Left lung (tissue), 10 donors: ENCODE measurements around the gene ZBTB17. TPM values are rescaled to one million over a fixed set of nuclear protein-coding genes. Genes with fewer than 3 reads are reported as not detected.

Experiments used
- ATAC-seq: fragments of 200-7000 bp; cut with Tn5 transposase; one replicate; pipeline ENCODE4 v1.9.1; 2020; ENCODE audit warnings: moderate library complexity
- DNase-seq, 4 donors: peaks; one replicate each; pipeline ENCODE4 v3.0.0-alpha.2; 2013 to 2020
- H3K27ac ChIP-seq, 2 donors: fragments of 200-600 bp; sonication (generic) in 1 of 2; one replicate each; pipeline versions ENCODE4 v1.5.0 to v1.8.0; 2020 to 2021
- H3K27me3 ChIP-seq, 2 donors: fragments of 200-600 bp; sonication (generic) in 1 of 2; one replicate each; pipeline versions ENCODE4 v1.5.0 to v1.8.0; 2020 to 2021
- H3K36me3 ChIP-seq, 2 donors: fragments of 200-600 bp; sonication (generic) in 1 of 2; one replicate each; pipeline versions ENCODE4 v1.5.0 to v1.8.0; 2020 to 2021
- H3K4me1 ChIP-seq, 2 donors: fragments of 200-600 bp; one replicate each; pipeline ENCODE4 v1.8.0; 2021
- H3K4me3 ChIP-seq, 2 donors: fragments of 200-600 bp; sonication (generic) in 1 of 2; one replicate each; pipeline versions ENCODE4 v1.5.0 to v1.8.0; 2020 to 2021; ENCODE audit warnings: mild to moderate bottlenecking in 1 of 2
- H3K9me3 ChIP-seq, 2 donors: fragments of 200-600 bp; sonication (generic) in 1 of 2; one replicate each; pipeline versions ENCODE4 v1.5.0 to v1.8.0; 2020 to 2021
- CTCF ChIP-seq, 2 donors: fragments of 200-600 bp; sonication (generic) in 1 of 2; IDR thresholded peaks; one replicate each; pipeline versions ENCODE4 v1.5.0 to v1.8.0; 2021; ENCODE audit warnings: antibody characterized with exemption in 2 of 2
- intact Hi-C, 2 donors: fragments of 100-400 bp; cut with DNase I; formaldehyde crosslinking; loops; one replicate each; pipeline versions ENCODE4 v1.11.2 to v1.14.2; 2022
- polyA plus RNA-seq, 6 donors: library from polyadenylated mRNA; unstranded; fragments of 120-200 nt; gene quantifications; one replicate each; pipeline ENCODE4 v1.2.1, GENCODE V29; 2013; ENCODE audit not compliant: insufficient read length in 6 of 6
- total RNA-seq, 2 donors: library from RNA; stranded (reverse); fragmentation: NEBNext Ultra II Directional; extraction: Animal tissue kit (Norgen Biotek cat#: 25700); gene quantifications; one replicate each; pipeline ENCODE4 v1.2.1, GENCODE V29; 2021
- donor health status: DM: no; HTN: yes; CAD: no.
- donor health status: DM: no; HTN: no; CAD: no.

ZBTB17 gene
- total and polyA plus RNA-seq, 8 donors, result 27.4 to 46.5 (median 33.1) TPM

DNA sequence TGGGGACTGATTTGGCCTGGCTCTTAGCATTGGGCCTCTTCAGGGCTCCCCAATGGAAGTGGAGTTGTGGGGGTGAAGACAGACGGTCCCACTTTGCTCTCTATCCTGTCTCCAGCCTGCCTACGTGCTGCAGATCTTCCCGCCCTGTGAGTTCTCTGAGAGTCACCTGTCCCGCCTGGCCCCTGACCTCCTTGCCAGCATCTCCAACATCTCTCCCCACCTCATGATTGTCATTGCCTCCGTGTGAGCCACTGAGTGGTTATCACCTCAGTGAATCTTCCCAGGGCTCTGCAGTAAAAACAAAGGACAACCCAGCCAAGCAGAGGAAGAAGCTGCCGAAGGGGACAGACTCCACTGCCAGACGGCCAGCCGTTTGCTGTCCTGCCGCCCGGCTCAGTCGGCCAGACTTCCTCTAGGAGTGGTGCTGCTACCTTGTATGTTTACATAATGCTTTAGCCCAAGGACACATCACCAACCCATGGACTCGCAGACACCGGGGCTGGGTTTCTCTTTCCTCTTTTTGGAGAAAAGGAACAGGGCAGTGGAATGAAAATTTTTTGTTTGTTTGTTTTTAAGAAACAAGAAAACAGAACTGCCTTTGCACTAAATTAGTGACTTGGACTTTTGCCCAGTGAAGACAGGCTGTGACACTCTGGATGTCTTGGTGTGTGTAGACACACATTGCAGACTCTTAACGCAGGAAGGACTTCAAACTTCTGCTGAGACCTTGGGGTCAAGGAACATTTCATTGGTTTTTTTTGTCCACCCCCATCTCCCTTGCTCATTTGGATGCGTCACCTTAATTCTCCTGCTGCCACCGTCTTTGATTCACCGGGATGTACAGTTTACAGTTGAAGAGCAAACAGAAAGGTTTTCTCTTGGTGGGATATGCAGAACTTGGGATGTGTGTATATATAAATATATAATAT is 36.5 kb downstream of the ZBTB17 start:
- intact Hi-C loops, result no loop called here
- Histone ChIP-seq H3K27me3 (no peaks in the 10 kb centered on the region), H3K4me1 (peaks cover 0 to 20% of the 10 kb centered on the region in 2 donors), H3K9me3 (no peaks in the 10 kb centered on the region), H3K27ac (peak overlapping the region; percentile 26 to 44), H3K4me3 (no peak overlapping the region), H3K36me3 (peaks cover 0 to 100% of the 10 kb centered on the region in 2 donors)
- TF ChIP-seq CTCF (IDR thresholded peaks at IDR 0.05), result no peak
- ATAC-seq (peak; percentile 72), DNase-seq (peak in 1 of 4 donors; percentile 36)

GRCh38 chr1:15938628-15939161 is 37.2 kb downstream of the ZBTB17 start:
- intact Hi-C loops, result no loop called here
- no peak overlapping the region for H3K4me3 ChIP-seq
- H3K4me1 ChIP-seq, result peaks cover 0 to 20% of the 10 kb centered on the region in 2 donors
- H3K36me3 ChIP-seq, result peaks cover 0 to 100% of the 10 kb centered on the region in 2 donors
- no peaks in the 10 kb centered on the region for H3K27me3 ChIP-seq
- H3K27ac ChIP-seq, result peak overlapping the region in 1 of 2 donors; percentile 26
- ATAC-seq (no peak), DNase-seq (no peak)
- H3K9me3 ChIP-seq, result no peaks in the 10 kb centered on the region
- no peak for TF ChIP-seq CTCF (IDR thresholded peaks at IDR 0.05)

DNA sequence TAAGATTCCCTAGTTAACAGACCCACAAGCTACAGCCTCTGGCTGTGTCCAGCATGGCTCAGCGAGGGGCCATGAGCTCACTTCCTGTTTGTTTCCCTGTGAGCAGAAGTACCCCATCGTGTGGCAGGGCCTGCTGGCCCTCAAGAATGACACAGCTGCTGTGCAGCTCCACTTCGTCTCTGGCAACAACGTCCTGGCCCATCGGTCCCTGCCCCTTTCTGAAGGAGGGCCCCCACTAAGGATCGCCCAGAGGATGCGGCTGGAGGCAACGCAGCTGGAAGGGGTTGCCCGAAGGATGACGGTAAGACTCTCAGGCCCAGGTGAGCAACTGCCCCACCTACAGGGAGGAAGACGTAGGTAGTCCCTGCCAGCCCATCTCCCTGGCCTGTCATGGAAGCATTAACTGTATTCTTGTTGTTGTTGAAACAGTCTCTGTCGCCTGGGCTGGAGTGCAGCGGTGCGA is 38.2 kb downstream of the ZBTB17 start:
- peaks cover 0 to 100% of the 10 kb centered on the region in 2 donors for H3K36me3 ChIP-seq
- ATAC-seq (no peak), DNase-seq (no peak)
- H3K9me3 ChIP-seq, result no peaks in the 10 kb centered on the region
- H3K4me1 ChIP-seq, result peaks cover 0 to 20% of the 10 kb centered on the region in 2 donors
- intact Hi-C loops, result no loop called here
- H3K4me3 ChIP-seq, result no peak overlapping the region
- peak overlapping the region; percentile 7 to 50 for H3K27ac ChIP-seq
- H3K27me3 ChIP-seq, result no peaks in the 10 kb centered on the region
- no peak for TF ChIP-seq CTCF (IDR thresholded peaks at IDR 0.05)

GRCh38 chr1:15937146-15937545 is 38.8 kb downstream of the ZBTB17 start:
- Histone ChIP-seq H3K9me3 (no peaks in the 10 kb centered on the region), H3K36me3 (peaks cover 0 to 100% of the 10 kb centered on the region in 2 donors), H3K4me3 (no peak overlapping the region), H3K27ac (peak overlapping the region in 1 of 2 donors; percentile 50), H3K4me1 (peaks cover 0 to 20% of the 10 kb centered on the region in 2 donors), H3K27me3 (no peaks in the 10 kb centered on the region)
- no peak for ATAC-seq
- intact Hi-C loops, result no loop called here
- DNase-seq, result no peak
- TF ChIP-seq CTCF (IDR thresholded peaks at IDR 0.05), result no peak

- Histone ChIP-seq H3K27me3 (no peaks in the 10 kb centered on the region), H3K36me3 (peaks cover 0 to 100% of the 10 kb centered on the region in 2 donors), H3K9me3 (no peaks in the 10 kb centered on the region), H3K4me1 (peaks cover 0 to 20% of the 10 kb centered on the region in 2 donors), H3K4me3 (no peak overlapping the region), H3K27ac (no peak overlapping the region)
- intact Hi-C loops, result no loop called here
- no peak for TF ChIP-seq CTCF (IDR thresholded peaks at IDR 0.05)
- DNase-seq, result no peak
- ATAC-seq, result no peak
These were observed 39.9 kb downstream of the ZBTB17 start for GRCh38 chr1:15936025-15936424.
